Measurements from ENCODE around the gene C11orf52. TPM values are rescaled to one million over a fixed set of nuclear protein-coding genes. Genes with fewer than 3 reads are reported as not detected.
"Not testable (repeated sequence)": the region's sequence is repeated elsewhere in the genome, so short reads cannot be mapped to it uniquely, and the experiment has no call there.

C11orf52 gene
- total RNA-seq, 1 experiment from 2014 or later: not detected

GRCh38 chr11:111926505-111927391, 8.0 kb downstream of the C11orf52 start:
- H3K36me3 ChIP-seq: no peaks in the 10 kb centered on the region
- DNase-seq: peak; percentile 96
- no peaks in the 10 kb centered on the region for H3K27me3 ChIP-seq
- no peaks in the 10 kb centered on the region for H3K9me3 ChIP-seq
- H3K4me3 ChIP-seq: peak overlapping the region; percentile 48

- DNase-seq: no peak
- H3K36me3 ChIP-seq: no peaks in the 10 kb centered on the region
- no peak overlapping the region for H3K4me3 ChIP-seq
- H3K27me3 ChIP-seq: no peaks in the 10 kb centered on the region
- H3K9me3 ChIP-seq: no peaks in the 10 kb centered on the region
These were observed 11.8 kb downstream of the C11orf52 start for GRCh38 chr11:111930472-111930871.

GRCh38 chr11:111932611-111932950, 13.9 kb downstream of the C11orf52 start:
- Histone ChIP-seq H3K9me3 (no peaks in the 10 kb centered on the region), H3K27me3 (no peaks in the 10 kb centered on the region), H3K36me3 (no peaks in the 10 kb centered on the region), H3K4me3 (no peak overlapping the region)
- DNase-seq: no peak

GRCh38 chr11:111933176-111933575, 14.5 kb downstream of the C11orf52 start:
- H3K4me3 ChIP-seq, H3K9me3 ChIP-seq, H3K36me3 ChIP-seq, DNase-seq, H3K27me3 ChIP-seq: not testable (repeated sequence)

GRCh38 chr11:111933872-111934271, 15.2 kb downstream of the C11orf52 start:
- DNase-seq: no peak
- no peak overlapping the region for H3K4me3 ChIP-seq
- no peaks in the 10 kb centered on the region for H3K27me3 ChIP-seq

GRCh38 chr11:111934306-111934705, 15.6 kb downstream of the C11orf52 start:
- Histone ChIP-seq H3K36me3 (no peaks in the 10 kb centered on the region), H3K27me3 (no peaks in the 10 kb centered on the region), H3K9me3 (no peaks in the 10 kb centered on the region), H3K4me3 (no peak overlapping the region)
- DNase-seq: no peak

More at GRCh38 chr11:111933872-111934271, 15.2 kb downstream of the C11orf52 start:
- no peaks in the 10 kb centered on the region for H3K9me3 ChIP-seq
- no peaks in the 10 kb centered on the region for H3K36me3 ChIP-seq

GRCh38 chr11:111935317-111936039, 16.8 kb downstream of the C11orf52 start:
- no peaks in the 10 kb centered on the region for H3K36me3 ChIP-seq

GRCh38 chr11:111936040-111936540, 17.4 kb downstream of the C11orf52 start:
- no peak for DNase-seq
- H3K36me3 ChIP-seq: no peaks in the 10 kb centered on the region
- no peaks in the 10 kb centered on the region for H3K27me3 ChIP-seq
- H3K4me3 ChIP-seq: peak overlapping the region; percentile 53
- H3K9me3 ChIP-seq: no peaks in the 10 kb centered on the region

More at GRCh38 chr11:111935317-111936039, 16.8 kb downstream of the C11orf52 start:
- Histone ChIP-seq H3K4me3 (no peak overlapping the region), H3K9me3 (no peaks in the 10 kb centered on the region), H3K27me3 (no peaks in the 10 kb centered on the region)
- no peak for DNase-seq

GRCh38 chr11:111937461-111937769, 18.7 kb downstream of the C11orf52 start:
- no peak for DNase-seq
- no peaks in the 10 kb centered on the region for H3K9me3 ChIP-seq
- H3K27me3 ChIP-seq: no peaks in the 10 kb centered on the region
- H3K36me3 ChIP-seq: no peaks in the 10 kb centered on the region
- peak overlapping the region; percentile 53 for H3K4me3 ChIP-seq

GRCh38 chr11:111937844-111938243, 19.1 kb downstream of the C11orf52 start:
- H3K9me3 ChIP-seq: no peaks in the 10 kb centered on the region
- no peaks in the 10 kb centered on the region for H3K36me3 ChIP-seq
- H3K27me3 ChIP-seq: no peaks in the 10 kb centered on the region
- peak overlapping the region; percentile 53 for H3K4me3 ChIP-seq
- DNase-seq: no peak

GRCh38 chr11:111938687-111939160, 20.0 kb downstream of the C11orf52 start:
- H3K36me3 ChIP-seq: no peaks in the 10 kb centered on the region
- H3K4me3 ChIP-seq: peak overlapping the region; percentile 6
- H3K9me3 ChIP-seq: no peaks in the 10 kb centered on the region
- DNase-seq: peak; percentile 58
- H3K27me3 ChIP-seq: no peaks in the 10 kb centered on the region

GRCh38 chr11:111939836-111940604, 21.3 kb downstream of the C11orf52 start:
- no peaks in the 10 kb centered on the region for H3K36me3 ChIP-seq
- H3K4me3 ChIP-seq: no peak overlapping the region
- H3K27me3 ChIP-seq: no peaks in the 10 kb centered on the region
- DNase-seq: peak; percentile 59
- H3K9me3 ChIP-seq: no peaks in the 10 kb centered on the region

GRCh38 chr11:111941963-111942362, 23.2 kb downstream of the C11orf52 start:
- no peaks in the 10 kb centered on the region for H3K27me3 ChIP-seq
- no peaks in the 10 kb centered on the region for H3K9me3 ChIP-seq
- H3K36me3 ChIP-seq: no peaks in the 10 kb centered on the region
- DNase-seq: peak; percentile 93
- no peak overlapping the region for H3K4me3 ChIP-seq

- peak; percentile 84 for DNase-seq
- no peaks in the 10 kb centered on the region for H3K9me3 ChIP-seq
These were observed 24.1 kb downstream of the C11orf52 start for GRCh38 chr11:111942829-111943228.

GRCh38 chr11:111944139-111944538, 25.4 kb downstream of the C11orf52 start:
- no peak overlapping the region for H3K4me3 ChIP-seq
- peak; percentile 46 for DNase-seq
- no peaks in the 10 kb centered on the region for H3K9me3 ChIP-seq
- H3K36me3 ChIP-seq: no peaks in the 10 kb centered on the region
- H3K27me3 ChIP-seq: no peaks in the 10 kb centered on the region

More at GRCh38 chr11:111942829-111943228, 24.1 kb downstream of the C11orf52 start:
- Histone ChIP-seq H3K36me3 (no peaks in the 10 kb centered on the region), H3K27me3 (no peaks in the 10 kb centered on the region), H3K4me3 (no peak overlapping the region)

- H3K4me3 ChIP-seq: no peak overlapping the region
- no peaks in the 10 kb centered on the region for H3K27me3 ChIP-seq
These were observed 25.9 kb downstream of the C11orf52 start for GRCh38 chr11:111944651-111945051.

GRCh38 chr11:111945198-111945597, 26.5 kb downstream of the C11orf52 start:
- Histone ChIP-seq H3K9me3 (no peaks in the 10 kb centered on the region), H3K27me3 (no peaks in the 10 kb centered on the region), H3K36me3 (no peaks in the 10 kb centered on the region), H3K4me3 (no peak overlapping the region)
- peak; percentile 49 for DNase-seq

More at GRCh38 chr11:111944651-111945051, 25.9 kb downstream of the C11orf52 start:
- Histone ChIP-seq H3K9me3 (no peaks in the 10 kb centered on the region), H3K36me3 (no peaks in the 10 kb centered on the region)
- DNase-seq: peak; percentile 37

Measured in MG63 (cell line).